Kidney tubule cell (primary cell): ENCODE results near the gene SLU7.

Experiments used
- DNase-seq: peaks from one replicate; pipeline ENCODE4 v3.0.0-alpha.2; 2018; ENCODE audit warnings: low spot score

SLU7 gene

GRCh38 chr5:160367261-160367660 lies 51.6 kb downstream of the SLU7 start:
- DNase-seq: no peak

- no peak for DNase-seq
Observed at GRCh38 chr5:160366230-160366629, 52.7 kb downstream of the SLU7 start.

- DNase-seq: no peak
Observed at GRCh38 chr5:160363660-160364395, 55.1 kb downstream of the SLU7 start.

- DNase-seq: no peak
Observed at GRCh38 chr5:160363211-160363610, 55.7 kb downstream of the SLU7 start.

- DNase-seq: no peak
Observed at GRCh38 chr5:160361624-160362228, 57.2 kb downstream of the SLU7 start.

- no peak for DNase-seq
Observed at GRCh38 chr5:160360310-160360709, 58.6 kb downstream of the SLU7 start.

GRCh38 chr5:160359816-160360215 lies 59.1 kb downstream of the SLU7 start:
- no peak for DNase-seq

GRCh38 chr5:160359242-160359641 lies 59.6 kb downstream of the SLU7 start:
- no peak for DNase-seq

GRCh38 chr5:160357861-160358411 lies 60.9 kb downstream of the SLU7 start:
- DNase-seq: no peak

- no peak for DNase-seq
Observed at GRCh38 chr5:160357394-160357793, 61.5 kb downstream of the SLU7 start.

- DNase-seq: no peak
Observed at GRCh38 chr5:160356550-160357347, 62.1 kb downstream of the SLU7 start.

- no peak for DNase-seq
Observed at GRCh38 chr5:160354666-160355065, 64.2 kb downstream of the SLU7 start.

GRCh38 chr5:160353379-160353778 lies 65.5 kb downstream of the SLU7 start:
- DNase-seq: no peak

- no peak for DNase-seq
Observed at GRCh38 chr5:160352308-160352707, 66.6 kb downstream of the SLU7 start.
